ENCODE results near the gene CIAO1. TPM values are rescaled to one million over a fixed set of nuclear protein-coding genes. Genes with fewer than 3 reads are reported as not detected.

CIAO1 gene
- total and polyA plus RNA-seq, 4 donors = 43.0 to 80.4 (median 47.0) TPM

DNA sequence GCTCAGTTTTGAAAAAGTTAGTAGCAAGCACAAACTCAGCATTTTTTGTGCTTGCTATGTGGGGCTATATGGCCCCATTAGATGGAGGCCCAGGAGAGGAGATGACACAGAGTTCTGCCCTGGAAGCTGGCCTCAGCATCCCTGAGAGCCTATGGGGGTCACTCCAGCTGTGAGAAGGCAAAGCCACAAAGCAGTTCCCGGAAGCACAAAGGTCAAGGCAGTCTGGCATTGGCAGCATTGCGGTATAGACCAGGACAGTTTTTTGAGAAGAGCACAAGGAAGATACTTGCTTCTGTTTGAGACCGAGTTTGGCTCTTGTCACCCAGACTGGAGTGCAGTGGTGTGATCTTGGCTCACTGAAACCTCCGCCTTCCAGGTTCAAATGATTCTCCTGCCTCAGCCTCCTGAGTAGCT, 51.6 kb downstream of the CIAO1 start:
- no peak for TF ChIP-seq SP1 (IDR thresholded peaks at IDR 0.05)
- H3K27me3 ChIP-seq (ENCODE audit: control insufficient read depth in 4 of 4, insufficient read depth in 4 of 4, low read length in 3 of 4) = peaks cover 0 to under 1% (median 0%) of the 10 kb centered on the region in 4 donors
- H3K36me3 ChIP-seq (ENCODE audit: control insufficient read depth in 4 of 4, insufficient read depth in 3 of 4, low read depth in 1 of 4, low read length in 3 of 4) = no peaks in the 10 kb centered on the region
- no peak overlapping the region for H3K27ac ChIP-seq (ENCODE audit: low read depth in 1 of 2, low read length in 2 of 2)
- no peaks in the 10 kb centered on the region for H3K9me3 ChIP-seq (ENCODE audit: control insufficient read depth in 4 of 4, low read length in 3 of 4)
- no peak overlapping the region for H3K9ac ChIP-seq (ENCODE audit: low read depth in 1 of 2, low read length in 2 of 2)
- WGBS = 84% methylated on average over 4 of the region's 4 CpGs
- H3K4me1 ChIP-seq (ENCODE audit: control insufficient read depth in 4 of 4, insufficient read depth in 4 of 4, low read length in 3 of 4) = peaks cover 0 to 17% (median 12%) of the 10 kb centered on the region in 4 donors
- no peak overlapping the region for H3K4me3 ChIP-seq (ENCODE audit: low read depth in 1 of 3, low read length in 3 of 3)
- no peak for DNase-seq (ENCODE audit: low spot score)

DNA sequence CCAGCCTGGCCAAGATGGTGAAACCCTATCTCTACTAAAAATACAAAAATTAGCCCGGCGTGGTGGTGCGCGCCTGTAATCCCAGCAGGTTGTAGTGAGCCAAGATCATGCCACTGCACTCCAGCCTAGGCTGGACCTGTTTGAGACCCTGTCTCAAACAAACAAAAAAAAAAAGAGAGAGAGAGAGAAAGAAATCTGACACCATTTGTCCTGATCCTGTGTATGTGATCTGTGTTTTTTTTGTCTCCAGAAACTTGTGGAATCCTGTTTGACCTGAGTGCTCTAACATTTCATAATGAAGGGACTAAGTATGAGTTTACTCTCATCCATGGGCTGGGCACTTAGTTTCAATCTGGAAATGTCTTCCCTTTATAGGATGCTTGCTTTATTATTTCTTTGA, 52.7 kb downstream of the CIAO1 start:
- no peak overlapping the region for H3K9ac ChIP-seq (ENCODE audit: low read depth in 1 of 2, low read length in 2 of 2)
- 94% methylated on average over 4 of the region's 4 CpGs for WGBS
- H3K4me1 ChIP-seq (ENCODE audit: control insufficient read depth in 4 of 4, insufficient read depth in 4 of 4, low read length in 3 of 4) = peaks cover 0 to 17% (median 12%) of the 10 kb centered on the region in 4 donors
- peaks cover 0 to 2% (median 0%) of the 10 kb centered on the region in 4 donors for H3K27me3 ChIP-seq (ENCODE audit: control insufficient read depth in 4 of 4, insufficient read depth in 4 of 4, low read length in 3 of 4)
- H3K4me3 ChIP-seq (ENCODE audit: low read depth in 1 of 3, low read length in 3 of 3) = no peak overlapping the region
- DNase-seq (ENCODE audit: low spot score) = no peak
- H3K36me3 ChIP-seq (ENCODE audit: control insufficient read depth in 4 of 4, insufficient read depth in 3 of 4, low read depth in 1 of 4, low read length in 3 of 4) = no peaks in the 10 kb centered on the region
- H3K27ac ChIP-seq (ENCODE audit: low read depth in 1 of 2, low read length in 2 of 2) = no peak overlapping the region
- no peaks in the 10 kb centered on the region for H3K9me3 ChIP-seq (ENCODE audit: control insufficient read depth in 4 of 4, low read length in 3 of 4)
- no peak for TF ChIP-seq YY1 (IDR thresholded peaks at IDR 0.05)
- no peak for TF ChIP-seq TAF1 (conservative IDR thresholded peaks at IDR 0.05)
- no peak for TF ChIP-seq SP1 (IDR thresholded peaks at IDR 0.05)
- no peak for TF ChIP-seq GABPA (IDR thresholded peaks at IDR 0.05 in 1 of 2, conservative IDR thresholded peaks at IDR 0.05 in 1 of 2)
- TF ChIP-seq, protein P1, sequence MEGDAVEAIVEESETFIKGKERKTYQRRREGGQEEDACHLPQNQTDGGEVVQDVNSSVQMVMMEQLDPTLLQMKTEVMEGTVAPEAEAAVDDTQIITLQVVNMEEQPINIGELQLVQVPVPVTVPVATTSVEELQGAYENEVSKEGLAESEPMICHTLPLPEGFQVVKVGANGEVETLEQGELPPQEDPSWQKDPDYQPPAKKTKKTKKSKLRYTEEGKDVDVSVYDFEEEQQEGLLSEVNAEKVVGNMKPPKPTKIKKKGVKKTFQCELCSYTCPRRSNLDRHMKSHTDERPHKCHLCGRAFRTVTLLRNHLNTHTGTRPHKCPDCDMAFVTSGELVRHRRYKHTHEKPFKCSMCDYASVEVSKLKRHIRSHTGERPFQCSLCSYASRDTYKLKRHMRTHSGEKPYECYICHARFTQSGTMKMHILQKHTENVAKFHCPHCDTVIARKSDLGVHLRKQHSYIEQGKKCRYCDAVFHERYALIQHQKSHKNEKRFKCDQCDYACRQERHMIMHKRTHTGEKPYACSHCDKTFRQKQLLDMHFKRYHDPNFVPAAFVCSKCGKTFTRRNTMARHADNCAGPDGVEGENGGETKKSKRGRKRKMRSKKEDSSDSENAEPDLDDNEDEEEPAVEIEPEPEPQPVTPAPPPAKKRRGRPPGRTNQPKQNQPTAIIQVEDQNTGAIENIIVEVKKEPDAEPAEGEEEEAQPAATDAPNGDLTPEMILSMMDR (IDR thresholded peaks at IDR 0.05; ENCODE audit: low read depth, low read length, missing input control) = no peak
- TF ChIP-seq, protein P2, sequence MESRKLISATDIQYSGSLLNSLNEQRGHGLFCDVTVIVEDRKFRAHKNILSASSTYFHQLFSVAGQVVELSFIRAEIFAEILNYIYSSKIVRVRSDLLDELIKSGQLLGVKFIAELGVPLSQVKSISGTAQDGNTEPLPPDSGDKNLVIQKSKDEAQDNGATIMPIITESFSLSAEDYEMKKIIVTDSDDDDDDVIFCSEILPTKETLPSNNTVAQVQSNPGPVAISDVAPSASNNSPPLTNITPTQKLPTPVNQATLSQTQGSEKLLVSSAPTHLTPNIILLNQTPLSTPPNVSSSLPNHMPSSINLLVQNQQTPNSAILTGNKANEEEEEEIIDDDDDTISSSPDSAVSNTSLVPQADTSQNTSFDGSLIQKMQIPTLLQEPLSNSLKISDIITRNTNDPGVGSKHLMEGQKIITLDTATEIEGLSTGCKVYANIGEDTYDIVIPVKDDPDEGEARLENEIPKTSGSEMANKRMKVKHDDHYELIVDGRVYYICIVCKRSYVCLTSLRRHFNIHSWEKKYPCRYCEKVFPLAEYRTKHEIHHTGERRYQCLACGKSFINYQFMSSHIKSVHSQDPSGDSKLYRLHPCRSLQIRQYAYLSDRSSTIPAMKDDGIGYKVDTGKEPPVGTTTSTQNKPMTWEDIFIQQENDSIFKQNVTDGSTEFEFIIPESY (IDR thresholded peaks at IDR 0.05) = no peak
- no peak for TF ChIP-seq FOXA1 (IDR thresholded peaks at IDR 0.05)
- no peak for TF ChIP-seq RXRA (IDR thresholded peaks at IDR 0.05)
- TF ChIP-seq FOXA2 (IDR thresholded peaks at IDR 0.05) = no peak
- TF ChIP-seq NR2F2 (IDR thresholded peaks at IDR 0.05) = no peak
- TF ChIP-seq JUND (IDR thresholded peaks at IDR 0.05) = no peak
- TF ChIP-seq, protein P3, sequence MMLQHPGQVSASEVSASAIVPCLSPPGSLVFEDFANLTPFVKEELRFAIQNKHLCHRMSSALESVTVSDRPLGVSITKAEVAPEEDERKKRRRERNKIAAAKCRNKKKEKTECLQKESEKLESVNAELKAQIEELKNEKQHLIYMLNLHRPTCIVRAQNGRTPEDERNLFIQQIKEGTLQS (IDR thresholded peaks at IDR 0.05) = no peak
- no peak for TF ChIP-seq HNF4A (conservative IDR thresholded peaks at IDR 0.05)
- TF ChIP-seq RAD21 (IDR thresholded peaks at IDR 0.05) = no peak
- TF ChIP-seq HNF4G (IDR thresholded peaks at IDR 0.05) = no peak
- no peak for TF ChIP-seq EGR1 (IDR thresholded peaks at IDR 0.05; ENCODE audit: low read depth in 2 of 2)
- TF ChIP-seq, protein P4, sequence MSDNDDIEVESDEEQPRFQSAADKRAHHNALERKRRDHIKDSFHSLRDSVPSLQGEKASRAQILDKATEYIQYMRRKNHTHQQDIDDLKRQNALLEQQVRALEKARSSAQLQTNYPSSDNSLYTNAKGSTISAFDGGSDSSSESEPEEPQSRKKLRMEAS (IDR thresholded peaks at IDR 0.05) = no peak
- TF ChIP-seq, protein P5, sequence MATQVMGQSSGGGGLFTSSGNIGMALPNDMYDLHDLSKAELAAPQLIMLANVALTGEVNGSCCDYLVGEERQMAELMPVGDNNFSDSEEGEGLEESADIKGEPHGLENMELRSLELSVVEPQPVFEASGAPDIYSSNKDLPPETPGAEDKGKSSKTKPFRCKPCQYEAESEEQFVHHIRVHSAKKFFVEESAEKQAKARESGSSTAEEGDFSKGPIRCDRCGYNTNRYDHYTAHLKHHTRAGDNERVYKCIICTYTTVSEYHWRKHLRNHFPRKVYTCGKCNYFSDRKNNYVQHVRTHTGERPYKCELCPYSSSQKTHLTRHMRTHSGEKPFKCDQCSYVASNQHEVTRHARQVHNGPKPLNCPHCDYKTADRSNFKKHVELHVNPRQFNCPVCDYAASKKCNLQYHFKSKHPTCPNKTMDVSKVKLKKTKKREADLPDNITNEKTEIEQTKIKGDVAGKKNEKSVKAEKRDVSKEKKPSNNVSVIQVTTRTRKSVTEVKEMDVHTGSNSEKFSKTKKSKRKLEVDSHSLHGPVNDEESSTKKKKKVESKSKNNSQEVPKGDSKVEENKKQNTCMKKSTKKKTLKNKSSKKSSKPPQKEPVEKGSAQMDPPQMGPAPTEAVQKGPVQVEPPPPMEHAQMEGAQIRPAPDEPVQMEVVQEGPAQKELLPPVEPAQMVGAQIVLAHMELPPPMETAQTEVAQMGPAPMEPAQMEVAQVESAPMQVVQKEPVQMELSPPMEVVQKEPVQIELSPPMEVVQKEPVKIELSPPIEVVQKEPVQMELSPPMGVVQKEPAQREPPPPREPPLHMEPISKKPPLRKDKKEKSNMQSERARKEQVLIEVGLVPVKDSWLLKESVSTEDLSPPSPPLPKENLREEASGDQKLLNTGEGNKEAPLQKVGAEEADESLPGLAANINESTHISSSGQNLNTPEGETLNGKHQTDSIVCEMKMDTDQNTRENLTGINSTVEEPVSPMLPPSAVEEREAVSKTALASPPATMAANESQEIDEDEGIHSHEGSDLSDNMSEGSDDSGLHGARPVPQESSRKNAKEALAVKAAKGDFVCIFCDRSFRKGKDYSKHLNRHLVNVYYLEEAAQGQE (IDR thresholded peaks at IDR 0.05) = no peak

Data from liver (tissue), 9 donors.